Karpas-422 (cell line): Measurements from ENCODE around the gene SDSL. TPM values are rescaled to one million over a fixed set of nuclear protein-coding genes. Genes with fewer than 3 reads are reported as not detected.

Experiments used
- DNase-seq: peaks from one replicate; pipeline ENCODE4 v3.0.0-alpha.2; 2015
- H2AFZ ChIP-seq: fragments of 200-600 bp; sonication (generic); 2 replicates; pipeline ENCODE4 v1.6.1; 2014; ENCODE audit warnings: antibody characterized with exemption, low read length, mixed read lengths
- H3K27ac ChIP-seq: fragments of 200-600 bp; sonication (generic); 2 replicates; pipeline ENCODE4 v1.5.1; 2014; ENCODE audit warnings: mild to moderate bottlenecking, low read length, moderate library complexity
- H3K27me3 ChIP-seq: fragments of 200-600 bp; sonication (generic); 2 replicates; pipeline ENCODE4 v1.6.1; 2014; ENCODE audit warnings: low read length, mixed read lengths
- H3K36me3 ChIP-seq: fragments of 200-600 bp; sonication (generic); 2 replicates; pipeline ENCODE4 v1.6.1; 2014; ENCODE audit warnings: low read length, mixed read lengths; ENCODE audit not compliant: insufficient read depth
- H3K4me1 ChIP-seq: fragments of 200-600 bp; sonication (generic); 2 replicates; pipeline ENCODE4 v1.6.1; 2014; ENCODE audit warnings: mild to moderate bottlenecking, low read length, mixed read lengths
- H3K4me2 ChIP-seq: fragments of 200-600 bp; sonication (generic); 2 replicates; pipeline ENCODE4 v1.6.1; 2014; ENCODE audit warnings: low read length, low read depth, mild to moderate bottlenecking; ENCODE audit not compliant: poor library complexity, severe bottlenecking
- H3K4me3 ChIP-seq: fragments of 200-600 bp; sonication (generic); 2 replicates; pipeline ENCODE4 v1.5.1; 2014; ENCODE audit warnings: mild to moderate bottlenecking, antibody characterized with exemption, low read length, mixed read lengths
- H3K79me2 ChIP-seq: fragments of 200-600 bp; sonication (generic); 2 replicates; pipeline ENCODE4 v1.6.1; 2014; ENCODE audit warnings: mild to moderate bottlenecking, low read length, mixed read lengths
- H3K9ac ChIP-seq: fragments of 200-600 bp; sonication (generic); 2 replicates; pipeline ENCODE4 v1.6.0; 2014; ENCODE audit warnings: low read length
- H3K9me2 ChIP-seq: fragments of 200-600 bp; sonication (generic), shearing (Covaris generic); replicated peaks from 2 replicates; pipeline ENCODE4 v1.6.0; 2014; ENCODE audit warnings: mild to moderate bottlenecking, low read length, moderate library complexity; ENCODE audit not compliant: insufficient read depth
- H3K9me3 ChIP-seq: fragments of 300-700, 200-600 bp; sonication (generic); 2 replicates; pipeline ENCODE4 v1.6.1; 2014; ENCODE audit warnings: low read length, mixed read lengths
- H4K20me1 ChIP-seq: fragments of 200-600 bp; sonication (generic); 2 replicates; pipeline ENCODE4 v1.6.1; 2014; ENCODE audit warnings: mild to moderate bottlenecking, antibody characterized with exemption, low read length, low read depth; ENCODE audit not compliant: insufficient read depth
- total RNA-seq: library from RNA; depleted of rRNA; stranded (reverse); fragments of >200 nt; shearing (Covaris generic); gene quantifications from 2 replicates; pipeline ENCODE4 v1.2.3, GENCODE V29; 2014; ENCODE audit warnings: low replicate concordance

The SDSL gene
- total RNA-seq, 1 experiment from 2014 or later, result not detected

- no peaks in the 10 kb centered on the region for H3K36me3 ChIP-seq
- H3K4me3 ChIP-seq, result no peak overlapping the region
- H3K27me3 ChIP-seq, result no peaks in the 10 kb centered on the region
- H3K4me1 ChIP-seq, result no peaks in the 10 kb centered on the region
- H3K79me2 ChIP-seq, result no peaks in the 10 kb centered on the region
- no peak overlapping the region for H3K27ac ChIP-seq
- no peak overlapping the region for H3K4me2 ChIP-seq
- H4K20me1 ChIP-seq, result no peaks in the 10 kb centered on the region
- no peak overlapping the region for H2AFZ ChIP-seq
- H3K9me2 ChIP-seq, result no peaks in the 10 kb centered on the region
- H3K9ac ChIP-seq, result no peak overlapping the region
- H3K9me3 ChIP-seq, result no peaks in the 10 kb centered on the region
- no peak for DNase-seq
Observed at GRCh38 chr12:113473942-113474341, 51.8 kb downstream of the SDSL start.

DNA sequence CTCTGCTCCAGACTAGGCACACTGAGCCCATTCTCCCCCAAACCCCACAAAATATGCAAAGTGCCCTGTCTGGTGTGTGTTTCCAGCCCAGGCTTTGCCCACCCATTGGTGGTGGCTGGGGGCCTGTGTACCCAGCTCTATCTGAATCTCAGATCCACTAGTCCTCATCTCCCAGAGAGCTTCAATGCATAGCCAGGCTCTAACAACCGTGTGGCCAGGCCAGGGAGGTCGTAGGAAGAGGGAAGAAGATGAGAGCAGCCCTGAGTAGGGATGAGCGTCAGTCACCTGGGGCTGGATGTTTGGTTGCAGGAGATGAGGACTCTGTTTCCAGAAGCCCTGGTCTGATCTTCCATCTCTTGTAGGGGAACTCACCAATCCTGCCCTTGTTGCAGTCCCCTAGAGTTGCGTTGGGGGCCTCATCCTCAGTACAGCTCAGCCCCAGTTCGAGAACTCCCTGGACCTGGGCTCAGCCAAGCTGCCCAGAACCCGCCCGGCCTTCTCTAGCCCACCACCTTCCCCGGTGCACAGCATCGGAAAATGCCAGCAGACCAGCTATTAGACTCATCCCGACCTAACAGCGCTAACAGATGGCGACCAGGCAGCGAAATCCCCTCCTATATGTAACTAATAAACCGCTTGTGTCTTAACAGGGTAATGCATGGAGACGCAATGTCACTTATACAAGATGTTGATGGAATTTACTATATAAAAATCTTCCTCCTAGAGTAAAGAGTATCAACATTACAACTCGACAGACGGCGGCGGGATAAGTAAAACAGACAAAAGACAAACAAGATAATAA is 52.7 kb downstream of the SDSL start:
- Histone ChIP-seq H3K27ac (no peak overlapping the region), H3K4me3 (no peak overlapping the region), H3K9me3 (no peaks in the 10 kb centered on the region), H2AFZ (no peak overlapping the region), H3K79me2 (no peaks in the 10 kb centered on the region), H3K9me2 (no peaks in the 10 kb centered on the region), H3K27me3 (no peaks in the 10 kb centered on the region), H3K4me1 (no peaks in the 10 kb centered on the region), H3K9ac (no peak overlapping the region), H4K20me1 (no peaks in the 10 kb centered on the region), H3K36me3 (no peaks in the 10 kb centered on the region), H3K4me2 (no peak overlapping the region)
- DNase-seq, result no peak

GRCh38 chr12:113475451-113476175 is 53.4 kb downstream of the SDSL start:
- no peak overlapping the region for H3K4me2 ChIP-seq
- H3K79me2 ChIP-seq, result no peaks in the 10 kb centered on the region
- no peaks in the 10 kb centered on the region for H3K9me3 ChIP-seq
- H3K9ac ChIP-seq, result no peak overlapping the region
- H4K20me1 ChIP-seq, result no peaks in the 10 kb centered on the region
- H3K9me2 ChIP-seq, result no peaks in the 10 kb centered on the region
- DNase-seq, result no peak
- H3K4me3 ChIP-seq, result no peak overlapping the region
- H3K4me1 ChIP-seq, result no peaks in the 10 kb centered on the region
- H3K27ac ChIP-seq, result no peak overlapping the region
- no peaks in the 10 kb centered on the region for H3K27me3 ChIP-seq
- H2AFZ ChIP-seq, result no peak overlapping the region
- H3K36me3 ChIP-seq, result no peaks in the 10 kb centered on the region

DNA sequence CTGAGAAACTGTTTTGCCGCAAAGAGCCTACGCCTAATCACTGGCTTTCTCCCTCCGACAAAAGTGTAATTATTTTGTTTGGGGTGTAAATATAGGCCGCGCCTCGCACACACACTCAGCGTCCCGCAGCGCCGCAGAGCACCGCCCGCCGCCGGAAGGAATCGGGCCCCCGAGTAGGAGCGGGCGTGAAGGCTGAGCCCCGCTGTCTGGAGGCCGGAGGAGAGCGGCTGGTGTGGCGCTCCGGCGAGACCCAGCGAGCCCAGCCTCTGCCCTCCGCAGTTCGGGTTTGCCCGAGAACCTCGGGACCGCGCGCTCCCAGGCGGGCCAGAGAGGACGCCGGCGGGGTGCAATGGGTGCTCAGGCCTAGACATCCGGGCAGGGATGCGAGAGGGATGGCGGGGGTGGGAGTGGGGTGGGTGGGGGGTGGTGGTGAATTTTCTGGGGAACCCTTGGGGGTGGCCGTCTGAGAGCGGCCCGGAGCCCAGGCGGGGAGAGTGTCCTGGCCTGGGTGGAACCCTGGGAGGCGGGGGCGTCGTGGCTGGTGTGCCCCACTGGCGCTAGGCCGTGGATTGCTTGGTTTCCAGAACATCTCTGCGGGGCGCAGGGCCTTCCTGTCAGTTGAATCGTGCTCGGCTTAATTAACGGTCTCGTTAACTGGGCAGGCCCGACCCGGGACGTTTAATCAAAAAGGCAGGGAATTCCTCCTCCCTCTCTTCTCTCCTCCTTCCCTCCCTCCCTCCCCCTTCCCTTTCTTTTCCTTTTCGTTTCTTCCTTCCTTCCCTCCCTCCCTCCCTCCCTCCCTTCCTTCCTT is 54.2 kb downstream of the SDSL start:
- H3K36me3 ChIP-seq, result no peaks in the 10 kb centered on the region
- no peaks in the 10 kb centered on the region for H3K9me3 ChIP-seq
- H3K9me2 ChIP-seq, result no peaks in the 10 kb centered on the region
- no peaks in the 10 kb centered on the region for H3K27me3 ChIP-seq
- no peak overlapping the region for H3K4me3 ChIP-seq
- DNase-seq, result no peak
- H4K20me1 ChIP-seq, result no peaks in the 10 kb centered on the region
- H3K4me2 ChIP-seq, result no peak overlapping the region
- no peaks in the 10 kb centered on the region for H3K79me2 ChIP-seq
- H3K9ac ChIP-seq, result no peak overlapping the region
- no peaks in the 10 kb centered on the region for H3K4me1 ChIP-seq
- no peak overlapping the region for H2AFZ ChIP-seq
- no peak overlapping the region for H3K27ac ChIP-seq

DNA sequence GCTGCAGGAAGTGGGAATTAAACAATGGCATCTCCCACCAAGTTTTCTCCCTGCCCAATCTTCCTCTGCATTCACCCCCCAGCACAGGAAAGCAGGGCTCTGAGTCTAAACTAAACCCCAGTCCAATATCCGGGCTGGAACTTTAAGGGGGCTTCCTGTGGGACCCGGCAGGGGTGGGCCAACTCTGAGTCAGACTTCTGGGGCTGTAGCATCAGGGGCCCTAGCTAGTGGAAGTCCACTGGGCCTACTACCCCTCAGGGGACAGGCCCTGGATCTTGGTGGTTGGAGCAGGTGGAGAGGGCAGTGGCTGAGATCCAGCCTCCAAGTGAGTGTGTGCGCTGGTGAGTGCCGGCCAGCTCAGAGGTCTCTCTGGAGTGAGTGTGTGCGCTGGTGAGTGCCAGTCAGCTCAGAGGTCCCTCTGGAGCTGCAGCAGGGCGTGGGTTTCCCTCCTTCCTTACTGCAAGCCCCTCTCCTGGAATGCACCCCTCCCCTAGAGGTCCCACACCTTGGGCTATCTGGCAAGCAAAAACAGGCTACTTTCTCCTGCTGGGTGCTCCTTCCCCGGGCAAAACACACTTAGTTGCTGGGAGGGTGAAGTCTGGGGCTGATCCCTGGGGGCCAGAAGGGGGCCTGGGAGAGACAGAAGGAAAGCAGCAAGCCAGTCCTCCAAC is 55.1 kb downstream of the SDSL start:
- no peaks in the 10 kb centered on the region for H3K36me3 ChIP-seq
- no peaks in the 10 kb centered on the region for H3K79me2 ChIP-seq
- no peaks in the 10 kb centered on the region for H3K27me3 ChIP-seq
- no peak overlapping the region for H2AFZ ChIP-seq
- H3K27ac ChIP-seq, result no peak overlapping the region
- H3K4me2 ChIP-seq, result no peak overlapping the region
- H3K4me1 ChIP-seq, result no peaks in the 10 kb centered on the region
- H3K4me3 ChIP-seq, result no peak overlapping the region
- no peaks in the 10 kb centered on the region for H3K9me2 ChIP-seq
- no peaks in the 10 kb centered on the region for H3K9me3 ChIP-seq
- DNase-seq, result no peak
- no peaks in the 10 kb centered on the region for H4K20me1 ChIP-seq
- no peak overlapping the region for H3K9ac ChIP-seq

- H2AFZ ChIP-seq, result no peak overlapping the region
- H3K27ac ChIP-seq, result no peak overlapping the region
- no peak overlapping the region for H3K4me2 ChIP-seq
- H3K9me3 ChIP-seq, result no peaks in the 10 kb centered on the region
- no peaks in the 10 kb centered on the region for H3K36me3 ChIP-seq
- H4K20me1 ChIP-seq, result no peaks in the 10 kb centered on the region
- H3K79me2 ChIP-seq, result no peaks in the 10 kb centered on the region
- DNase-seq, result no peak
- no peaks in the 10 kb centered on the region for H3K27me3 ChIP-seq
- H3K4me3 ChIP-seq, result no peak overlapping the region
- no peaks in the 10 kb centered on the region for H3K9me2 ChIP-seq
- no peak overlapping the region for H3K9ac ChIP-seq
- no peaks in the 10 kb centered on the region for H3K4me1 ChIP-seq
Observed at GRCh38 chr12:113477842-113478215, 55.6 kb downstream of the SDSL start.

GRCh38 chr12:113478351-113479011 is 56.3 kb downstream of the SDSL start:
- Histone ChIP-seq H3K4me1 (no peaks in the 10 kb centered on the region), H3K27ac (no peak overlapping the region), H3K36me3 (no peaks in the 10 kb centered on the region), H3K79me2 (no peaks in the 10 kb centered on the region), H3K9ac (no peak overlapping the region), H3K4me3 (no peak overlapping the region), H4K20me1 (no peaks in the 10 kb centered on the region), H3K4me2 (no peak overlapping the region), H3K9me2 (no peaks in the 10 kb centered on the region), H3K27me3 (no peaks in the 10 kb centered on the region), H3K9me3 (no peaks in the 10 kb centered on the region), H2AFZ (no peak overlapping the region)
- DNase-seq, result no peak
